RWPE2 (cell line): Measurements from ENCODE around the gene PPP1R12C.
"Not testable (repeated sequence)": the region's sequence is repeated elsewhere in the genome, so short reads cannot be mapped to it uniquely, and the experiment has no call there.

Experiments
- ATAC-seq: fragments of 200-7000 bp; cut with Tn5 transposase; 3 replicates; pipeline ENCODE4 v1.9.1; 2021; ENCODE audit warnings: low read depth
- DNase-seq: peaks from one replicate; pipeline ENCODE4 v3.0.0-alpha.2; 2020; ENCODE audit warnings: low spot score
- H3K27ac ChIP-seq: fragments of 450-650 bp; 2 replicates; pipeline ENCODE4 v1.5.1; 2017; ENCODE audit warnings: mild to moderate bottlenecking; ENCODE audit not compliant: poor library complexity, severe bottlenecking
- H3K27me3 ChIP-seq: fragments of 250-450 bp; sonication (Bioruptor Pico); 2 replicates; pipeline ENCODE4 v1.5.1; 2021; ENCODE audit warnings: mild to moderate bottlenecking, moderate library complexity; ENCODE audit not compliant: insufficient read depth, poor library complexity, severe bottlenecking
- H3K36me3 ChIP-seq: fragments of 250-450 bp; sonication (Bioruptor Pico); 2 replicates; pipeline ENCODE4 v1.5.1; 2020; ENCODE audit warnings: low read depth, mild to moderate bottlenecking, moderate library complexity
- H3K4me1 ChIP-seq: fragments of 250-450 bp; sonication (Bioruptor Pico); 2 replicates; pipeline ENCODE4 v1.5.1; 2021; ENCODE audit warnings: mild to moderate bottlenecking, moderate library complexity; ENCODE audit not compliant: insufficient read depth, poor library complexity, severe bottlenecking
- H3K4me3 ChIP-seq: fragments of 250-450 bp; sonication (Bioruptor Pico); 2 replicates; pipeline ENCODE4 v1.5.1; 2021; ENCODE audit warnings: mild to moderate bottlenecking, moderate library complexity; ENCODE audit not compliant: severe bottlenecking
- H3K9me3 ChIP-seq: fragments of 250-450 bp; sonication (Bioruptor Pico); 2 replicates; pipeline ENCODE4 v1.5.1; 2021; ENCODE audit warnings: mild to moderate bottlenecking, moderate library complexity; ENCODE audit not compliant: severe bottlenecking
- TF ChIP-seq, protein P1 (sequence below): fragments of 450-650 bp; IDR thresholded peaks from one replicate; pipeline ENCODE4 v1.5.1; 2017; ENCODE audit warnings: mild to moderate bottlenecking, moderate library complexity; ENCODE audit not compliant: poor library complexity, severe bottlenecking

PPP1R12C gene

GRCh38 chr19:55111238-55111831 is 6.1 kb downstream of the PPP1R12C start:
- Histone ChIP-seq H3K27ac (no peak overlapping the region), H3K9me3 (no peaks in the 10 kb centered on the region), H3K4me1 (peaks cover 6% of the 10 kb centered on the region), H3K36me3 (no peaks in the 10 kb centered on the region), H3K27me3 (no peaks in the 10 kb centered on the region), H3K4me3 (no peak overlapping the region)
- TF ChIP-seq, protein P1, sequence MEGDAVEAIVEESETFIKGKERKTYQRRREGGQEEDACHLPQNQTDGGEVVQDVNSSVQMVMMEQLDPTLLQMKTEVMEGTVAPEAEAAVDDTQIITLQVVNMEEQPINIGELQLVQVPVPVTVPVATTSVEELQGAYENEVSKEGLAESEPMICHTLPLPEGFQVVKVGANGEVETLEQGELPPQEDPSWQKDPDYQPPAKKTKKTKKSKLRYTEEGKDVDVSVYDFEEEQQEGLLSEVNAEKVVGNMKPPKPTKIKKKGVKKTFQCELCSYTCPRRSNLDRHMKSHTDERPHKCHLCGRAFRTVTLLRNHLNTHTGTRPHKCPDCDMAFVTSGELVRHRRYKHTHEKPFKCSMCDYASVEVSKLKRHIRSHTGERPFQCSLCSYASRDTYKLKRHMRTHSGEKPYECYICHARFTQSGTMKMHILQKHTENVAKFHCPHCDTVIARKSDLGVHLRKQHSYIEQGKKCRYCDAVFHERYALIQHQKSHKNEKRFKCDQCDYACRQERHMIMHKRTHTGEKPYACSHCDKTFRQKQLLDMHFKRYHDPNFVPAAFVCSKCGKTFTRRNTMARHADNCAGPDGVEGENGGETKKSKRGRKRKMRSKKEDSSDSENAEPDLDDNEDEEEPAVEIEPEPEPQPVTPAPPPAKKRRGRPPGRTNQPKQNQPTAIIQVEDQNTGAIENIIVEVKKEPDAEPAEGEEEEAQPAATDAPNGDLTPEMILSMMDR = no peak
- no peak for ATAC-seq
- no peak for DNase-seq

DNA sequence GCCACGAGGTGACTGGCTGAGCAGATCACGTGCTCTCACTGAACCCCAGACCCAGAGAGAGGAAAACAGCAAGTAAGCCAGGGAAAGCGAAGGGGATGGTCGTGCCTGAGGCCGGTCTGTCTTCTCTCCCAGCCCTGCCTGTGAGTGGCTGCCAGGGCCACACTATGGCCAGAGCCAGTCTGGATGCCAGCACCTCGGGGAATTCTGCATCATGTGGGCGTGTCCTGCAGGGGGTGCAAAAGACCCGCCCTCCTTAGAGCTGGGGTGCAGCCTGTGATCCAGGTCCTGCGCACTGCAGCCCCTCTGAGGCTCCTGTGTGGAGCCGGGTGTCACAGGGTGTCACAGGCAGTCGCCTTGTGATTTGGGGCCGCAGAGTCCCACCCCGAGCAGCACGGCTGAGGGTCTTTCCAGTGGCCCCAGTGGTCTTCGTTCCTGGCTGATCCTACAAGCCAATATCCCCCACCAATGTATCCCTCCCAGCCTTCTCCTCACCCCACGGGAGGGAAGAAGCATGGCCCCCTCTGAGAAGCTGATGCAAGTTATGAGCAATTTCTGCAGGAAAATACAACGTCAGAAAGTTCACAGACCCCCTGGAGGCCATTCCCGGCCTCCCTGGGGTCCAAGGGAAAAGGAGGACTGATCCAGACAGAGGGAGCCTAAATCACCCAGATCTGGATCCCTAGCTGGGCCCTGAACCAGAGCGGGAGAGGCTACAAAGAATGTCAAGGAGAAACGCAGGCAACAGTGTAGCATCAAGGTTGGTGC is 7.7 kb downstream of the PPP1R12C start:
- Histone ChIP-seq H3K4me1 (no peaks in the 10 kb centered on the region), H3K27ac (no peak overlapping the region), H3K9me3 (no peaks in the 10 kb centered on the region), H3K4me3 (no peak overlapping the region), H3K27me3 (no peaks in the 10 kb centered on the region), H3K36me3 (no peaks in the 10 kb centered on the region)
- TF ChIP-seq, protein P1 = no peak
- ATAC-seq (no peak), DNase-seq (no peak)

DNA sequence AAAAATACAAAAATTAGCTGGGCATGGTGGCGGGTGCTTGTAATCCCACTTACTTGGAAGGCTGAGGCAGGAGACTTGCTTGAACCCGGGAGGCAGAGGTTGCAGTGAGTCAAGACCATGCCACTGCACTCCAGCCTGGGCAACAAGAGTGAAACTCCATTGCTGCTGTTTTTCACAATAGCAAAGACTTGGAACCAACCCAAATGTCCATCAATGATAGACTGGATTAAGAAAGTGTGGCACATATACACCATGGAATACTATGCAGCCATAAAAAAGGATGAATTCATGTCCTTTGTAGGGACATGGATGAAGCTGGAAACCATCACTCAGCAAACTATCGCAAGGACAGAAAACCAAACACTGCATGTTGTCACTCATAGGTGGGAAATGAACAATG is 10.2 kb downstream of the PPP1R12C start:
- ATAC-seq, H3K27me3 ChIP-seq, H3K27ac ChIP-seq: not testable (repeated sequence)

DNA sequence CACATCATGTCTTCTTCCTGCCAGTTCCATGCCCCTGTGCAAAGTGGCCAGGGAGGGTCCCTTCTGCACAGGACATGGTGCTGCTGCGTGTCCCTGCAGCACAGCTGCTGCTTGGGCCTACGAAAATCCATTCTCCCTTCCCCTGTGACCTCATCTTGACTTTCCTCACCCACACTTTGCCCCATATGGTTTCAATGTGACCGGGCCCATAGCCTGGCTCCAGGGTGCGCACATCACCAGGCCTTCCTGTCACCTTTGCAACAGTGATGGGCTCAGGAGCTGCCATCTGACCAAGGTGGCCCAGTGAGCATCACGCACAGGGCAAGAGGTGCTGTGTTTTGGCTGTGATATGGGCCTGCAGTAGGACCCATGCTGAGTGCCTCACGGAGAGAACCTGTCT is 10.8 kb downstream of the PPP1R12C start:
- H3K4me1 ChIP-seq = no peaks in the 10 kb centered on the region
- no peak overlapping the region for H3K27ac ChIP-seq
- no peak for ATAC-seq
- DNase-seq = no peak
- no peak overlapping the region for H3K4me3 ChIP-seq
- TF ChIP-seq, protein P1 = no peak
- H3K9me3 ChIP-seq = no peaks in the 10 kb centered on the region
- peaks cover 20% of the 10 kb centered on the region for H3K36me3 ChIP-seq
- H3K27me3 ChIP-seq = no peaks in the 10 kb centered on the region

More for the DNA sequence above, 10.2 kb downstream of the PPP1R12C start:
- H3K4me1 ChIP-seq, H3K9me3 ChIP-seq, H3K4me3 ChIP-seq, DNase-seq: not testable (repeated sequence)
- peaks cover 13% of the 10 kb centered on the region for H3K36me3 ChIP-seq

DNA sequence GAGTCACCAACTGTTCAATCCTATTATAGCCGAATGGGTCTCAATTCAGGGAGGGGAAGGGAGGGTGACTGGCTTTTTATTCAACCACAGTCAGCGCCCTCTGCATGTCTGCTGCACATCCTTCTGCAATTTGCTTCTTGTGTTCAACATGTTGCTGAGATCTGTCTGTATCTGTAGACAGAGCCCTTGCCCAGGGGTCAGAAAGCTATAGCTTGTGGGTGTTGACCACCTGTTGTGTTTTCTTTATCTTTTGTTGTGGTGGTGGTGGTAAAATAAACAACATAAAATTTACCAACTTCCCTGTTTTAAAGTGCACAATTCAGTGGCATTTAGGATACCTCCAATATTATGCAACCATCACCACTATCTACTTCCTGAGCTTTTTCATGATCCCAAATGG is 12.2 kb downstream of the PPP1R12C start:
- no peaks in the 10 kb centered on the region for H3K9me3 ChIP-seq
- ATAC-seq = no peak

More for the DNA sequence above, 12.2 kb downstream of the PPP1R12C start:
- no peak for DNase-seq
- Histone ChIP-seq H3K36me3 (peaks cover 20% of the 10 kb centered on the region), H3K27me3 (no peaks in the 10 kb centered on the region), H3K27ac (no peak overlapping the region), H3K4me1 (no peaks in the 10 kb centered on the region), H3K4me3 (no peak overlapping the region)
- TF ChIP-seq, protein P1 = no peak
